H9 (cell line): ENCODE data around the gene PARP3. TPM values are rescaled to one million over a fixed set of nuclear protein-coding genes. Genes with fewer than 3 reads are reported as not detected.

ENCODE experiments used
- DNase-seq: peaks from one replicate; pipeline ENCODE4 v3.0.0-alpha.2; 2017
- H2AFZ ChIP-seq: one replicate; pipeline ENCODE4 v1.6.1; 2013; ENCODE audit warnings: mild to moderate bottlenecking, low read length, control low read depth, moderate library complexity
- H2AK5ac ChIP-seq: 2 replicates; pipeline ENCODE4 v1.6.1; 2013; ENCODE audit warnings: low read length, control low read depth, mixed read lengths; ENCODE audit not compliant: insufficient read length
- H2BK120ac ChIP-seq: one replicate; pipeline ENCODE4 v1.6.1; 2013; ENCODE audit warnings: low read depth, mild to moderate bottlenecking, low read length, control low read depth, inconsistent platforms; ENCODE audit not compliant: poor library complexity, severe bottlenecking
- H2BK12ac ChIP-seq: 2 replicates; pipeline ENCODE4 v1.6.1; 2013; ENCODE audit warnings: low read length, control low read depth, mixed read lengths, low read depth; ENCODE audit not compliant: insufficient read length
- H2BK15ac ChIP-seq: 2 replicates; pipeline ENCODE4 v1.6.1; 2013; ENCODE audit warnings: low read depth, low read length, control low read depth
- H2BK20ac ChIP-seq: one replicate; pipeline ENCODE4 v1.6.1; 2013; ENCODE audit warnings: low read depth, mild to moderate bottlenecking, low read length, control low read depth, inconsistent platforms; ENCODE audit not compliant: poor library complexity, severe bottlenecking
- H2BK5ac ChIP-seq: 2 replicates; pipeline ENCODE4 v1.6.1; 2013; ENCODE audit warnings: low read length, control low read depth, mixed read lengths; ENCODE audit not compliant: insufficient read length
- H3K14ac ChIP-seq: 2 replicates; pipeline ENCODE4 v1.6.1; 2013; ENCODE audit warnings: low read length, control low read depth; ENCODE audit not compliant: insufficient read depth
- H3K18ac ChIP-seq: 2 replicates; pipeline ENCODE4 v1.6.1; 2013; ENCODE audit warnings: low read depth, mild to moderate bottlenecking, mixed read lengths, low read length, control low read depth; ENCODE audit not compliant: insufficient read length
- H3K23ac ChIP-seq: 2 replicates; pipeline ENCODE4 v1.6.1; 2013; ENCODE audit warnings: low read length, control low read depth, mixed read lengths, low read depth; ENCODE audit not compliant: insufficient read length
- H3K23me2 ChIP-seq: 2 replicates; pipeline ENCODE4 v1.6.1; 2013; ENCODE audit warnings: low read depth, mild to moderate bottlenecking, mixed read lengths, low read length, control low read depth; ENCODE audit not compliant: insufficient read length, poor library complexity, severe bottlenecking
- H3K27ac ChIP-seq: 2 replicates; pipeline ENCODE4 v1.5.1; 2013; ENCODE audit warnings: low read length, control low read depth, mixed read lengths, low read depth; ENCODE audit not compliant: insufficient read length
- H3K27me3 ChIP-seq: 2 replicates; pipeline ENCODE4 v1.6.1; 2013; ENCODE audit warnings: low read length, control low read depth, inconsistent platforms; ENCODE audit not compliant: insufficient read depth
- H3K4ac ChIP-seq: 2 replicates; pipeline ENCODE4 v1.6.1; 2013; ENCODE audit warnings: low read depth, mild to moderate bottlenecking, control low read depth, inconsistent platforms, low read length, moderate library complexity
- H3K4me1 ChIP-seq: 2 replicates; pipeline ENCODE4 v1.6.1; 2013; ENCODE audit warnings: low read length, control low read depth, inconsistent platforms; ENCODE audit not compliant: insufficient read depth
- H3K4me2 ChIP-seq: 2 replicates; pipeline ENCODE4 v1.6.1; 2013; ENCODE audit warnings: low read length, control low read depth, mixed read lengths; ENCODE audit not compliant: insufficient read length, insufficient read depth
- H3K56ac ChIP-seq: 2 replicates; pipeline ENCODE4 v1.6.1; 2013; ENCODE audit warnings: low read depth, mild to moderate bottlenecking, mixed read lengths, low read length, control low read depth; ENCODE audit not compliant: insufficient read length
- H3K79me1 ChIP-seq: 2 replicates; pipeline ENCODE4 v1.6.1; 2013; ENCODE audit warnings: low read depth, mild to moderate bottlenecking, moderate library complexity, low read length, control low read depth, inconsistent platforms; ENCODE audit not compliant: insufficient read depth, poor library complexity, severe bottlenecking
- H3K79me2 ChIP-seq: 2 replicates; pipeline ENCODE4 v1.6.1; 2013; ENCODE audit warnings: low read length, control low read depth, inconsistent platforms; ENCODE audit not compliant: insufficient read depth
- H3K9ac ChIP-seq: 2 replicates; pipeline ENCODE4 v1.6.1; 2013; ENCODE audit warnings: low read length, control low read depth, mixed read lengths; ENCODE audit not compliant: insufficient read length; ENCODE audit errors: extremely low read depth
- H3K9me3 ChIP-seq: one replicate; pipeline ENCODE4 v1.6.1; 2013; ENCODE audit warnings: low read depth, low read length, inconsistent platforms; ENCODE audit not compliant: control insufficient read depth
- H3T11ph ChIP-seq: one replicate; pipeline ENCODE4 v1.6.1; 2013; ENCODE audit warnings: mild to moderate bottlenecking, low read length, control low read depth, inconsistent platforms
- H4K20me1 ChIP-seq: one replicate; pipeline ENCODE4 v1.6.1; 2013; ENCODE audit not compliant: control insufficient read depth, insufficient read length, insufficient read depth
- H4K5ac ChIP-seq: 2 replicates; pipeline ENCODE4 v1.6.1; 2013; ENCODE audit warnings: low read depth, mild to moderate bottlenecking, mixed read lengths, low read length, control low read depth; ENCODE audit not compliant: insufficient read length
- H4K8ac ChIP-seq: replicated peaks from 2 replicates; pipeline ENCODE4 v1.6.1; 2013; ENCODE audit warnings: low read length, control low read depth, mixed read lengths, low read depth; ENCODE audit not compliant: insufficient read length
- H4K91ac ChIP-seq: 2 replicates; pipeline ENCODE4 v1.6.1; 2013; ENCODE audit warnings: low read depth, mild to moderate bottlenecking, moderate library complexity, mixed read lengths, low read length, control low read depth; ENCODE audit not compliant: insufficient read length
- H3K27ac Mint-ChIP-seq, 3 experiments: 2 replicates in 2 of 3; 3 replicates in 1 of 3; pipeline ENCODE4 v1.8.0; 2020 to 2021; ENCODE audit warnings: mixed read lengths in 3 of 3, mild to moderate bottlenecking in 1 of 3, moderate library complexity in 1 of 3
- H3K27me3 Mint-ChIP-seq: 2 replicates; pipeline ENCODE4 v1.8.0; 2021; ENCODE audit warnings: low read depth, mild to moderate bottlenecking, moderate library complexity, mixed read lengths
- H3K36me3 Mint-ChIP-seq, 3 experiments: 2 replicates in 2 of 3; 3 replicates in 1 of 3; pipeline ENCODE4 v1.8.0; 2020 to 2021; ENCODE audit warnings: low read depth in 3 of 3, mixed read lengths in 3 of 3; ENCODE audit not compliant: insufficient read depth in 1 of 3
- H3K4me1 Mint-ChIP-seq, 2 experiments: 2 replicates each; pipeline ENCODE4 v1.8.0; 2020; ENCODE audit warnings: mixed read lengths in 2 of 2
- H3K4me3 Mint-ChIP-seq, 2 experiments: 2 replicates in 1 of 2; 3 replicates in 1 of 2; pipeline ENCODE4 v1.8.0; 2020 to 2021; ENCODE audit warnings: mild to moderate bottlenecking in 2 of 2, mixed read lengths in 2 of 2, moderate library complexity in 1 of 2
- H3K9me3 Mint-ChIP-seq, 2 experiments: 2 replicates in 1 of 2; 3 replicates in 1 of 2; pipeline ENCODE4 v1.8.0; 2020; ENCODE audit warnings: mild to moderate bottlenecking in 2 of 2, mixed read lengths in 2 of 2, moderate library complexity in 1 of 2
- CTCF ChIP-seq: fragments of 200-600 bp; sonication (generic); conservative IDR thresholded peaks from 3 replicates; pipeline ENCODE4 v1.8.0; 2021; ENCODE audit warnings: antibody characterized with exemption, mild to moderate bottlenecking
- WGBS: extraction: QIAGEN DNeasy Blood & Tissue Kit; methylation state at CpG from one replicate; pipeline ENCODE4 v1.1.7; 2013; ENCODE audit warnings: missing lambda C conversion rate, low lambda C conversion rate, mixed read lengths; ENCODE audit not compliant: insufficient read length; ENCODE audit errors: extremely low coverage; 5-methylcytosine and 5-hydroxymethylcytosine counted together
- total RNA-seq: library from RNA; stranded (reverse); gene quantifications from 2 replicates; pipeline ENCODE4 v1.2.1, GENCODE V29; 2021

Gene PARP3
- total RNA-seq, 1 experiment from 2014 or later, result 1.3 TPM

DNA sequence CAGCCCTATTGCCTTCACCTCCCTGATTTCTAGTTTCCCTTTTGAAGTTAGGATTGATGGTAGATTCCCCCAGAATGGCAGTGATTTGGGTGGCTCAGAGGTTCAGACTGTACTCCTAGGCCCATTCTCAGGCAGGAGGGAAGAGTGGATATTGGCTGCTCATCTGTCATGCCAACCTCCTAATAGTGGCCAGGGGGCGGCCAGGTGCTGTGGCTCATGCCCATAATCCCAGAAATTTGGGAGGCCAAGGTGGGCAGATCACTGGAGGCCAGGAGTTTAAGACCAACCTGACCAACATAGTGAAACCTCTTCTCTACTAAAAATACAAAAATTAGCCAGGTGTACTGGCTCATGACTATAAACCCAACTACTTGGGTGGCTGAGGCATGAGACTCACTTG, 11.7 kb upstream of the PARP3 start:
- H3K23me2 ChIP-seq, result no peaks in the 10 kb centered on the region
- H3K4me2 ChIP-seq, result no peak overlapping the region
- H2BK5ac ChIP-seq, result no peak overlapping the region
- H4K8ac ChIP-seq, result no peak overlapping the region
- no peak overlapping the region for H4K5ac ChIP-seq
- H3K27ac ChIP-seq, result no peak overlapping the region
- Mint-ChIP-seq H3K36me3 (peaks cover 25 to 45% (median 30%) of the 10 kb centered on the region in 3 experiments; a peak in 6 of 7 replicates), H3K27ac (no peak overlapping the region), H3K9me3 (no peaks in the 10 kb centered on the region), H3K4me1 (no peaks in the 10 kb centered on the region), H3K4me3 (no peak overlapping the region), H3K27me3 (no peaks in the 10 kb centered on the region; the same call in 1 of the 2 replicates)
- H3K18ac ChIP-seq, result no peak overlapping the region
- H4K91ac ChIP-seq, result no peak overlapping the region
- H2BK15ac ChIP-seq, result no peak overlapping the region
- H3K9me3 ChIP-seq, result no peaks in the 10 kb centered on the region
- no peak overlapping the region for H2BK12ac ChIP-seq
- H3K4ac ChIP-seq, result no peak overlapping the region
- DNase-seq, result no peak
- H3K23ac ChIP-seq, result no peak overlapping the region
- no peak overlapping the region for H2BK20ac ChIP-seq
- H2AFZ ChIP-seq, result no peak overlapping the region
- no peak for TF ChIP-seq CTCF
- no peaks in the 10 kb centered on the region for H4K20me1 ChIP-seq
- no CpG with 5 or more reads among the region's 1 CpG for WGBS
- no peaks in the 10 kb centered on the region for H3K27me3 ChIP-seq
- no peak overlapping the region for H3K14ac ChIP-seq
- no peaks in the 10 kb centered on the region for H3K79me2 ChIP-seq
- no peak overlapping the region for H3K9ac ChIP-seq
- no peak overlapping the region for H2AK5ac ChIP-seq
- no peak overlapping the region for H3T11ph ChIP-seq
- H2BK120ac ChIP-seq, result no peak overlapping the region
- no peaks in the 10 kb centered on the region for H3K4me1 ChIP-seq
- no peak overlapping the region for H3K56ac ChIP-seq
- H3K79me1 ChIP-seq, result no peaks in the 10 kb centered on the region
